BLaER1 (cell line): ENCODE measurements around the gene RASSF3.

Experiments used
- H3K27ac ChIP-seq: shearing (Covaris generic); formaldehyde crosslinking; 2 replicates; pipeline ENCODE4 v1.8.1; 2022
- H3K27me3 ChIP-seq: shearing (Covaris generic); formaldehyde crosslinking; 2 replicates; pipeline ENCODE4 v1.8.1; 2022
- H3K36me3 ChIP-seq: shearing (Covaris generic); formaldehyde crosslinking; 2 replicates; pipeline ENCODE4 v1.8.1; 2022
- H3K4me1 ChIP-seq: shearing (Covaris generic); formaldehyde crosslinking; 2 replicates; pipeline ENCODE4 v1.8.1; 2022
- H3K4me2 ChIP-seq: shearing (Covaris generic); formaldehyde crosslinking; 2 replicates; pipeline ENCODE4 v1.8.1; 2022
- H3K4me3 ChIP-seq: shearing (Covaris generic); formaldehyde crosslinking; 2 replicates; pipeline ENCODE4 v1.8.1; 2022
- H3K9ac ChIP-seq: shearing (Covaris generic); formaldehyde crosslinking; 2 replicates; pipeline ENCODE4 v1.8.1; 2022
- H3K9me3 ChIP-seq: shearing (Covaris generic); formaldehyde crosslinking; 2 replicates; pipeline ENCODE4 v1.8.1; 2022
- H4K20me1 ChIP-seq: shearing (Covaris generic); formaldehyde crosslinking; 2 replicates; pipeline ENCODE4 v1.8.1; 2022
- Cebpa-rat ChIP-seq: shearing (Covaris generic); IDR thresholded peaks from 2 replicates; pipeline ENCODE4 v1.8.1; 2022

RASSF3 gene

DNA sequence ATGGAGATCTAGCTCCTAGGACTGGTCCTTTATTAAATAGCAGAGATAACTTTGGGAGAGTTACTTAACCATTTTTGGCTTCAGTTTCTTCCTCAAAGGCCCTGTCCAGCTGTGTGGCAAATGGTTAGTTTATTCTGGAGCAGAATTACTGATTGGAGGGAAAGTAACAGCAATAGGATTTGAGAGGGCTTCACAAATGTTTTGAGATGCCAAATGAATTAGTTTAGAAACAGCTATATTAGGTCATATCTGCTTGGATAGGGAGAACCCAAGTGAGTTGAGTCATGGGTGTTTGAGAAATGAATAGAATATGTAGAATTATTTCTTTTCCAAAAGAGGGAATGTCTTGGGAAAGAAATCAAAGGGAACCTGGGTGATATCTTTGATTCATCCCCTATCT is 17.5 kb downstream of the RASSF3 start:
- Histone ChIP-seq H3K27ac (no peak overlapping the region), H4K20me1 (peaks cover 57% of the 10 kb centered on the region; the same call in 1 of the 2 replicates), H3K27me3 (no peaks in the 10 kb centered on the region), H3K4me1 (peaks cover 63% of the 10 kb centered on the region), H3K9me3 (peaks cover 12% of the 10 kb centered on the region), H3K4me3 (no peak overlapping the region), H3K9ac (no peak overlapping the region), H3K4me2 (no peak overlapping the region), H3K36me3 (peaks cover 41% of the 10 kb centered on the region)
- TF ChIP-seq Cebpa-rat: no peak

DNA sequence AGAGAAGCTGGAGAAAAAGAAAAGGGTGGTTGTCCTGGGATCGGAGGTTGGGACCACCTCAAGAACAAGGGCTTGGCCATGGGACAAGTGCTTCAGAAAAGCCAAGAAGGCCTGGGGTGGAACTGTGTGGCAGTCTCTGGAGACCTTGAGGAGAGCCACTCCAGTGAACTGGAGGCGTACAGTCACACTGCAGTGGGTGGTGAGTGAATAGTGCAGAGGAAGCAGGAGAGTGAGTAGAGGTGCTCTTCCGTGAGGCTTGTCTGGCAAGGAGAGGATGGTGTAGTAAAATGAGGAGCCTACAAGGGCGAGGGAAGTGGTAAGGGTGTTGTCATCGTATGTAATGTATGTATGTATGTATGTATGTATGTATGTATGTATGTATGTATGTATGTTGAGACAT is 20.9 kb downstream of the RASSF3 start:
- Histone ChIP-seq H3K4me3 (no peak overlapping the region), H3K27me3 (no peaks in the 10 kb centered on the region), H3K9me3 (peaks cover 23% of the 10 kb centered on the region), H3K36me3 (peaks cover 60% of the 10 kb centered on the region), H3K4me2 (peak overlapping the region; percentile 30), H3K9ac (no peak overlapping the region), H4K20me1 (peaks cover 63% of the 10 kb centered on the region; the same call in 1 of the 2 replicates), H3K4me1 (peaks cover 38% of the 10 kb centered on the region), H3K27ac (no peak overlapping the region)
- TF ChIP-seq Cebpa-rat: no peak

- peaks cover 34% of the 10 kb centered on the region for H3K4me1 ChIP-seq
- no peaks in the 10 kb centered on the region for H3K27me3 ChIP-seq
- no peak overlapping the region for H3K27ac ChIP-seq
- TF ChIP-seq Cebpa-rat: no peak
- no peak overlapping the region for H3K4me3 ChIP-seq
- H3K4me2 ChIP-seq: no peak overlapping the region
- peaks cover 61% of the 10 kb centered on the region; the same call in 1 of the 2 replicates for H4K20me1 ChIP-seq
- peaks cover 63% of the 10 kb centered on the region for H3K36me3 ChIP-seq
- H3K9ac ChIP-seq: no peak overlapping the region
- peaks cover 23% of the 10 kb centered on the region for H3K9me3 ChIP-seq
These were observed 23.0 kb downstream of the RASSF3 start for GRCh38 chr12:64633011-64633939.

DNA sequence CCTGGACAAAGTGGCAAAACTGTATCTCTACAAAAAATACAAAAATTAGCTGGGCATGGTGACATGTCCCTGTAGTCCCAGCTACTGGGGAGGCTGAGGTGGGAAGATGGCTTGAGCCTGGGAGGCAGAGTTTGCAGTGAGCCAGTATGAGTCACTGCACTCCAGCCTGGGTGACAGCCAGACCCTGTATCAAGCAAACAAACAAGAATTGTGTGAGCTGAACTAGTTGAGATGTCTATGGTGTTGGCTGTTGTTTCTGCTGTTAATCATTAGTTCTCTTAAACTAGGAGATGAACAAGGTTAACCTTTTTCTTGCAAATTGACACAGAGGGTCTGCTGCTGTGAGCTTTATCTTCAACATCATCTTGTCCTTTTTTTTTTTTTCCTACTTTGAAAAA is 23.6 kb downstream of the RASSF3 start:
- TF ChIP-seq Cebpa-rat: no peak
- Histone ChIP-seq H3K4me1 (peaks cover 34% of the 10 kb centered on the region), H3K27ac (no peak overlapping the region), H3K4me3 (no peak overlapping the region), H3K27me3 (no peaks in the 10 kb centered on the region), H3K36me3 (peaks cover 56% of the 10 kb centered on the region), H4K20me1 (peaks cover 66% of the 10 kb centered on the region; the same call in 1 of the 2 replicates), H3K9ac (no peak overlapping the region), H3K9me3 (peaks cover 23% of the 10 kb centered on the region), H3K4me2 (no peak overlapping the region)

DNA sequence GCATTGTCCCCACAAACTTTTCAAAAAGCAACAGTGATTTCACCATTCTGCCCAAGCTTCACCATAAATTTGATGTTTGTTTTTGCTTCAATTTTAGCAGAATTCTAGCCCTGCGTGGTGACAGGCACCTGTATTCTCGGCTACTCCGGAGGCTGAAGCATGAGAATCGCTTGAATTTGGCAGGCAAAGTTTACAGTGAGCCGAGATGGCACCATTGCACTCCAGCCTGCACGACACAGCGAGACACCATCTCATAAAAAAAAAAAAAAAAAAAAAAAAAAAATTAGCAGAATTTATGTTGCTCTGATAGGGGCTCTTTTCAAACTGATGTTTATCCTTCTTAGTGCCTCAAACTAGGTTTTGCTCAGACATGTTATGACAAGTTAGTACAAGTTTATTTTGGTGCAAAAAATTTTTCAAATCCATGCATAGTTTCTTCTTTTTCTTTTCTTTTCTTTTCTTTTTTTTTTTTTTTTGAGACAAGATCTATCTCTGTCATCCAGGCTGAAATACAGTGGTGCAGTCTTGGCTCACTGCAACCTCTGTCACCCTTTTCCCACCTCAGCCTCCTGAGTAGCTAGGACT is 24.3 kb downstream of the RASSF3 start:
- TF ChIP-seq Cebpa-rat: no peak
- Histone ChIP-seq H3K9ac (no peak overlapping the region), H3K9me3 (peaks cover 23% of the 10 kb centered on the region), H3K27ac (no peak overlapping the region), H3K27me3 (no peaks in the 10 kb centered on the region), H4K20me1 (peaks cover 73% of the 10 kb centered on the region), H3K4me1 (peaks cover 34% of the 10 kb centered on the region), H3K4me3 (no peak overlapping the region), H3K4me2 (no peak overlapping the region), H3K36me3 (peaks cover 50% of the 10 kb centered on the region)

- H3K27me3 ChIP-seq: no peaks in the 10 kb centered on the region
- H4K20me1 ChIP-seq: peaks cover 77% of the 10 kb centered on the region
- no peak overlapping the region for H3K9ac ChIP-seq
- H3K27ac ChIP-seq: no peak overlapping the region
- H3K4me2 ChIP-seq: no peak overlapping the region
- H3K4me3 ChIP-seq: no peak overlapping the region
- H3K4me1 ChIP-seq: peaks cover 29% of the 10 kb centered on the region
- H3K36me3 ChIP-seq: peaks cover 43% of the 10 kb centered on the region
- TF ChIP-seq Cebpa-rat: no peak
- peaks cover 23% of the 10 kb centered on the region for H3K9me3 ChIP-seq
These were observed 25.2 kb downstream of the RASSF3 start for GRCh38 chr12:64635356-64635998.

GRCh38 chr12:64636856-64637255 is 26.6 kb downstream of the RASSF3 start:
- H3K9ac ChIP-seq: no peak overlapping the region
- H3K4me1 ChIP-seq: peaks cover 16% of the 10 kb centered on the region; the same call in 1 of the 2 replicates
- no peaks in the 10 kb centered on the region for H3K27me3 ChIP-seq
- no peak overlapping the region for H3K4me2 ChIP-seq
- peaks cover 67% of the 10 kb centered on the region for H4K20me1 ChIP-seq
- H3K4me3 ChIP-seq: no peak overlapping the region
- TF ChIP-seq Cebpa-rat: no peak
- peaks cover 30% of the 10 kb centered on the region for H3K36me3 ChIP-seq
- no peak overlapping the region for H3K27ac ChIP-seq
- peaks cover 21% of the 10 kb centered on the region for H3K9me3 ChIP-seq

GRCh38 chr12:64639466-64639865 is 29.2 kb downstream of the RASSF3 start:
- no peaks in the 10 kb centered on the region for H3K9me3 ChIP-seq
- H3K27me3 ChIP-seq: no peaks in the 10 kb centered on the region
- H3K4me3 ChIP-seq: no peak overlapping the region
- peaks cover 14% of the 10 kb centered on the region for H3K4me1 ChIP-seq
- H3K9ac ChIP-seq: no peak overlapping the region
- H3K36me3 ChIP-seq: peaks cover 13% of the 10 kb centered on the region; the same call in 1 of the 2 replicates
- no peak for TF ChIP-seq Cebpa-rat
- H3K4me2 ChIP-seq: no peak overlapping the region
- peaks cover 73% of the 10 kb centered on the region for H4K20me1 ChIP-seq
- no peak overlapping the region for H3K27ac ChIP-seq

GRCh38 chr12:64646318-64646717 is 36.0 kb downstream of the RASSF3 start:
- peaks cover 33% of the 10 kb centered on the region for H3K4me1 ChIP-seq
- H3K9ac ChIP-seq: no peak overlapping the region
- H4K20me1 ChIP-seq: peaks cover 74% of the 10 kb centered on the region
- H3K4me2 ChIP-seq: no peak overlapping the region
- no peaks in the 10 kb centered on the region for H3K27me3 ChIP-seq
- no peak overlapping the region for H3K4me3 ChIP-seq
- no peak overlapping the region for H3K27ac ChIP-seq
- no peak for TF ChIP-seq Cebpa-rat
- H3K36me3 ChIP-seq: peaks cover 10% of the 10 kb centered on the region; the same call in 1 of the 2 replicates
- H3K9me3 ChIP-seq: no peaks in the 10 kb centered on the region

DNA sequence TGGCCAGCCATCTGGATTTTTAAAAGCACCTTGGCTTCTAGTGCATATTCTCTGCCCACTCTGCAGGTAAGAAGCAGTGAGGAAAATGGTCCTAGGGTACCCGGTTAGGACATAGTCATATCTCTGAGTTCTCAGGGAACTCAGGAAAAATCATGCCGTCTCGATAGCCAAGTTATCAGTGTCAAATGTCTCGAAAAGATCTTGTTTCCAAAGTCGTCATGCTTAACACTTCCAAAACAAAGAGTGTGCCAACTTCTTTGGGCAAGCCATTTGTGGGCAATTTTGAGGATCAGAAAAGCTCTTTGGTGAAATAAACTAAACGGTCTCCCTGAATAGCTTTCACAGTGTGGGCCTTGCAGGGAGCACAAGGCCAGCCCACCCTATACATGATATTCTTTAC is 39.2 kb downstream of the RASSF3 start:
- H3K36me3 ChIP-seq: peaks cover 10% of the 10 kb centered on the region; the same call in 1 of the 2 replicates
- H3K4me3 ChIP-seq: no peak overlapping the region
- no peaks in the 10 kb centered on the region for H3K9me3 ChIP-seq
- no peak overlapping the region for H3K9ac ChIP-seq
- no peak overlapping the region for H3K4me2 ChIP-seq
- TF ChIP-seq Cebpa-rat: no peak
- H3K4me1 ChIP-seq: peaks cover 34% of the 10 kb centered on the region
- no peaks in the 10 kb centered on the region for H3K27me3 ChIP-seq
- H3K27ac ChIP-seq: no peak overlapping the region
- peaks cover 83% of the 10 kb centered on the region for H4K20me1 ChIP-seq
